Measurements from ENCODE around the gene DOCK11.
"Not testable (repeated sequence)": the region's sequence is repeated elsewhere in the genome, so short reads cannot be mapped to it uniquely, and the experiment has no call there.

The DOCK11 gene

GRCh38 chrX:118554511-118554910, 58.9 kb downstream of the DOCK11 start:
- Histone ChIP-seq H3K4me1 (ENCODE audit: insufficient read depth, low read length) (peaks cover 18% of the 10 kb centered on the region; the same call in 1 of the 2 replicates), H3K9ac (ENCODE audit: low read depth, low read length) (no peak overlapping the region), H3K36me3 (ENCODE audit: insufficient read depth, low read length) (no peaks in the 10 kb centered on the region), H3K9me3 (ENCODE audit: control insufficient read depth, insufficient read depth, low read length) (no peaks in the 10 kb centered on the region)

- Histone ChIP-seq H3K9ac (ENCODE audit: low read depth, low read length) (no peak overlapping the region), H3K9me3 (ENCODE audit: control insufficient read depth, insufficient read depth, low read length) (no peaks in the 10 kb centered on the region), H3K4me1 (ENCODE audit: insufficient read depth, low read length) (peaks cover 8% of the 10 kb centered on the region), H3K36me3 (ENCODE audit: insufficient read depth, low read length) (no peaks in the 10 kb centered on the region)
Observed at GRCh38 chrX:118558926-118559325, 63.3 kb downstream of the DOCK11 start.

DNA sequence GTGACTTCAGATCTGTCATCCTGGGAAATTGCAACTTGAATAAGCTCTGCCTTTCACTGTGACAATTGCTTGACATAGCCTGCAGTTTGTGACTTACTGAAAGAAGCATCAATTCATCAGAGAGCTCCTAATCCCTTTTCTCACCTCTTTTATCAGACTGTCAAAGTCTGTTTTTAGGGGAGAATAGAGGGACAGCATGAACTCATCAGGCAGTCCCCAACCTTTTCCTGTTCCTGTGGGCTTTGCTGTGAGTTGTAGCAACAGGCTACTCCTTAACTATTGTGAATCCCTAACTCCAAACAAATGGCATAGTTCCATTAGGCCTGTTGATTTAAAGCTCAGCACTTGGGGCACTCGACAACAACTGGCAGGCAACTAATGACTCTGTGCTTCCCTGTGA, 64.9 kb downstream of the DOCK11 start:
- Histone ChIP-seq H3K36me3 (ENCODE audit: insufficient read depth, low read length) (no peaks in the 10 kb centered on the region), H3K9ac (ENCODE audit: low read depth, low read length) (no peak overlapping the region), H3K9me3 (ENCODE audit: control insufficient read depth, insufficient read depth, low read length) (no peaks in the 10 kb centered on the region), H3K4me1 (ENCODE audit: insufficient read depth, low read length) (peaks cover 8% of the 10 kb centered on the region)

- Histone ChIP-seq H3K4me1 (ENCODE audit: insufficient read depth, low read length) (peaks cover 8% of the 10 kb centered on the region), H3K36me3 (ENCODE audit: insufficient read depth, low read length) (no peaks in the 10 kb centered on the region), H3K9ac (ENCODE audit: low read depth, low read length) (no peak overlapping the region), H3K9me3 (ENCODE audit: control insufficient read depth, insufficient read depth, low read length) (no peaks in the 10 kb centered on the region)
Observed at GRCh38 chrX:118562582-118563164, 67.1 kb downstream of the DOCK11 start.

GRCh38 chrX:118564498-118564897, 68.9 kb downstream of the DOCK11 start:
- H3K36me3 ChIP-seq (ENCODE audit: insufficient read depth, low read length), result no peaks in the 10 kb centered on the region
- no peaks in the 10 kb centered on the region for H3K9me3 ChIP-seq (ENCODE audit: control insufficient read depth, insufficient read depth, low read length)
- no peak overlapping the region for H3K9ac ChIP-seq (ENCODE audit: low read depth, low read length)
- H3K4me1 ChIP-seq (ENCODE audit: insufficient read depth, low read length), result peaks cover 8% of the 10 kb centered on the region

- H3K9me3 ChIP-seq (ENCODE audit: control insufficient read depth, insufficient read depth, low read length), result no peaks in the 10 kb centered on the region
- no peaks in the 10 kb centered on the region for H3K36me3 ChIP-seq (ENCODE audit: insufficient read depth, low read length)
- no peaks in the 10 kb centered on the region for H3K4me1 ChIP-seq (ENCODE audit: insufficient read depth, low read length)
- no peak overlapping the region for H3K9ac ChIP-seq (ENCODE audit: low read depth, low read length)
Observed at GRCh38 chrX:118565853-118566252, 70.2 kb downstream of the DOCK11 start.

- H3K9ac ChIP-seq (ENCODE audit: low read depth, low read length), result no peak overlapping the region
- no peaks in the 10 kb centered on the region for H3K4me1 ChIP-seq (ENCODE audit: insufficient read depth, low read length)
- H3K9me3 ChIP-seq (ENCODE audit: control insufficient read depth, insufficient read depth, low read length), result no peaks in the 10 kb centered on the region
- H3K36me3 ChIP-seq (ENCODE audit: insufficient read depth, low read length), result no peaks in the 10 kb centered on the region
Observed at GRCh38 chrX:118566359-118566758, 70.7 kb downstream of the DOCK11 start.

GRCh38 chrX:118569676-118570075, 74.1 kb downstream of the DOCK11 start:
- H3K4me1 ChIP-seq (ENCODE audit: insufficient read depth, low read length), result no peaks in the 10 kb centered on the region
- H3K36me3 ChIP-seq (ENCODE audit: insufficient read depth, low read length), result no peaks in the 10 kb centered on the region
- no peak overlapping the region for H3K9ac ChIP-seq (ENCODE audit: low read depth, low read length)
- no peaks in the 10 kb centered on the region for H3K9me3 ChIP-seq (ENCODE audit: control insufficient read depth, insufficient read depth, low read length)

- Histone ChIP-seq H3K9me3 (ENCODE audit: control insufficient read depth, insufficient read depth, low read length) (no peaks in the 10 kb centered on the region), H3K4me1 (ENCODE audit: insufficient read depth, low read length) (no peaks in the 10 kb centered on the region), H3K36me3 (ENCODE audit: insufficient read depth, low read length) (no peaks in the 10 kb centered on the region), H3K9ac (ENCODE audit: low read depth, low read length) (no peak overlapping the region)
Observed at GRCh38 chrX:118570209-118570608, 74.6 kb downstream of the DOCK11 start.

- Histone ChIP-seq H3K9ac (ENCODE audit: low read depth, low read length) (no peak overlapping the region), H3K36me3 (ENCODE audit: insufficient read depth, low read length) (no peaks in the 10 kb centered on the region), H3K9me3 (ENCODE audit: control insufficient read depth, insufficient read depth, low read length) (no peaks in the 10 kb centered on the region), H3K4me1 (ENCODE audit: insufficient read depth, low read length) (no peaks in the 10 kb centered on the region)
Observed at GRCh38 chrX:118571836-118572235, 76.2 kb downstream of the DOCK11 start.

- Histone ChIP-seq H3K9ac (ENCODE audit: low read depth, low read length) (no peak overlapping the region), H3K36me3 (ENCODE audit: insufficient read depth, low read length) (no peaks in the 10 kb centered on the region), H3K9me3 (ENCODE audit: control insufficient read depth, insufficient read depth, low read length) (no peaks in the 10 kb centered on the region), H3K4me1 (ENCODE audit: insufficient read depth, low read length) (no peaks in the 10 kb centered on the region)
Observed at GRCh38 chrX:118574666-118575065, 79.1 kb downstream of the DOCK11 start.

GRCh38 chrX:118577041-118577440, 81.4 kb downstream of the DOCK11 start:
- H3K9ac ChIP-seq (ENCODE audit: low read depth, low read length), result no peak overlapping the region
- no peaks in the 10 kb centered on the region for H3K36me3 ChIP-seq (ENCODE audit: insufficient read depth, low read length)
- no peaks in the 10 kb centered on the region for H3K9me3 ChIP-seq (ENCODE audit: control insufficient read depth, insufficient read depth, low read length)
- no peaks in the 10 kb centered on the region for H3K4me1 ChIP-seq (ENCODE audit: insufficient read depth, low read length)

DNA sequence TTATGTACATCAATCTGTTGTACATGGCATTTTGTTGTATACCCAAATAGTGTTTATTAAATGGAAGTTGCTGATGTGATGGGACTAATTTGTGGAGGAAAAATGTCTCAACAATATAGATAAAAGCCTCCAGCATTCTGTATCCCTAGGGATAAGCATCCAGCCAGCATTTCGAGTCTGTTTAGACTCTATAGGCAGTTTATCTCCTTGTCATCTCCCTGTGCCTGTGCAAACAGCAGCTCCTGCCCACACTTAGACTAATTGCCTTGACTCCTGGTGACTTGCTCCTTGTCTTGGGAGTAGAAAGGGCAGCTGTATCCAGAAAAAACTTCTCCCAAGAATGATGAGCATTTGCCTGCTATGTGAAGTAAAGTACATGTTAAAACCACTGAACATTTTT, 83.8 kb downstream of the DOCK11 start:
- Histone ChIP-seq H3K4me1 (ENCODE audit: insufficient read depth, low read length) (no peaks in the 10 kb centered on the region), H3K36me3 (ENCODE audit: insufficient read depth, low read length) (no peaks in the 10 kb centered on the region), H3K9ac (ENCODE audit: low read depth, low read length) (no peak overlapping the region), H3K9me3 (ENCODE audit: control insufficient read depth, insufficient read depth, low read length) (no peaks in the 10 kb centered on the region)

DNA sequence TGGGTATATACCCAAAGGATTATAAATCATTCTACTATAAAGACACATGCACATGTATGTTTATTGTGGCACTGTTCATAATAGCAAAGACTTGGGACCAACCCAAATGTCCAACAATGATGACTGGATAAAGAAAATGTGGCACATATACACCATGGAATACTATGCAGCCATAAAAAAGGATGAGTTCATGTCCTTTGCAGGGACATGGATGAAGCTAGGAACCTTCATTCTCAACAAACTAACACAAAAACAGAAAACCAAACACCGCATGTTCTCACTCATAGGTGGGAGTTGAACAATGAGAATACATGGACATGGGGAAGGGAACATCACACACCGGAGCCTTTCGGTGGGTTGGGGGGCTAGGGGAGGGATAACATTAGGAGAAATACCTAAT, 87.3 kb downstream of the DOCK11 start:
- H3K9ac ChIP-seq (ENCODE audit: low read depth, low read length); H3K36me3 ChIP-seq (ENCODE audit: insufficient read depth, low read length); H3K4me1 ChIP-seq (ENCODE audit: insufficient read depth, low read length); H3K9me3 ChIP-seq (ENCODE audit: control insufficient read depth, insufficient read depth, low read length): not testable (repeated sequence)

DNA sequence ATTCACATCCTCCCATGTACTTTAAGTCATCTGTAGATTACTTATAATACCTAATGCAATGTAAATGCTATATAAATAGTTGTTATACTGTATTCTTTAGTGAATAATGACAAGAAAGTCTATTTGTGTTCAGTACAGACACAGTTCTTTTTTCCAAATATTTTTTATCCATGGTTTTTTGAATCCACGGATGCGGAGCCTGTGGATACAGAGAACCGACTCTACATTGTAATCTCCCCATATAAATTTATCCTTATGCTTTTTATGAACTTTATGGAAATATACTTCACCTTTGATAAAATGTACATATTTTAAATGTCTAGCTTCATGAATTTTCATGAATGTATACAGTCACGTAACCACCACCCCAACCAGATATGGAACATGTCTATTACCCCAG, 88.2 kb downstream of the DOCK11 start:
- Histone ChIP-seq H3K9me3 (ENCODE audit: control insufficient read depth, insufficient read depth, low read length) (no peaks in the 10 kb centered on the region), H3K4me1 (ENCODE audit: insufficient read depth, low read length) (no peaks in the 10 kb centered on the region), H3K36me3 (ENCODE audit: insufficient read depth, low read length) (no peaks in the 10 kb centered on the region), H3K9ac (ENCODE audit: low read depth, low read length) (no peak overlapping the region)

DNA sequence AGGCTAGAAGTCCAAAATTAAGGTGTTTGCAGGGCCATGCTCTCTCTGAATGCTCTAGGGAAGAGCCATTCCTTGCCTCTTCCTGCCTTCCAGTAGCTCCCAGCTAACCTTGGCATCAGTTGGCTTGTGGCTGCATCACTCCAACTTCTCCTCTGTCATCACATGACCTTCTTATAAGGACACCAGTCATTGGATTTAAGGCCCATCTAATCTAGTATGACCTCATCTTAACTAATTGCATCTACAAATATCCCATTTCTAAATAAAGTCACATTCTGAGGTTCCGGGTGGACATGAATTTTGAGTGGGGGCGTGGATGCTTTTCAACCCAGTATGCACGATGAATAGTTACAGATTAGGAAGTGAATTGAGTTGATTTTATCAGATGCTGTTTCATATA, 89.7 kb downstream of the DOCK11 start:
- Histone ChIP-seq H3K4me1 (ENCODE audit: insufficient read depth, low read length) (no peaks in the 10 kb centered on the region), H3K36me3 (ENCODE audit: insufficient read depth, low read length) (no peaks in the 10 kb centered on the region), H3K9ac (ENCODE audit: low read depth, low read length) (no peak overlapping the region), H3K9me3 (ENCODE audit: control insufficient read depth, insufficient read depth, low read length) (no peaks in the 10 kb centered on the region)
